Fibroblast of skin of scalp (primary cell): Measurements from ENCODE around the gene TPPP.
"Not testable (repeated sequence)": the region's sequence is repeated elsewhere in the genome, so short reads cannot be mapped to it uniquely, and the experiment has no call there.

Experiments used
- DNase-seq: peaks from one replicate; pipeline ENCODE4 v3.0.0-alpha.2; 2013

TPPP gene

GRCh38 chr5:644971-645370, 48.2 kb downstream of the TPPP start:
- DNase-seq = no peak

- no peak for DNase-seq
These were observed 48.6 kb downstream of the TPPP start for GRCh38 chr5:644509-644908.

- peak; percentile 6 for DNase-seq
These were observed 49.3 kb downstream of the TPPP start for GRCh38 chr5:643811-644271.

GRCh38 chr5:643351-643801, 49.8 kb downstream of the TPPP start:
- no peak for DNase-seq

- DNase-seq = no peak
These were observed 50.7 kb downstream of the TPPP start for GRCh38 chr5:642481-642880.

- no peak for DNase-seq
These were observed 51.8 kb downstream of the TPPP start for GRCh38 chr5:641331-641765.

- DNase-seq = peak; percentile 3
These were observed 52.5 kb downstream of the TPPP start for GRCh38 chr5:640461-641330.

GRCh38 chr5:639584-640213, 53.5 kb downstream of the TPPP start:
- no peak for DNase-seq

GRCh38 chr5:639253-639530, 54.0 kb downstream of the TPPP start:
- DNase-seq = no peak

- DNase-seq = no peak
These were observed 54.5 kb downstream of the TPPP start for GRCh38 chr5:638501-639252.

- no peak for DNase-seq
These were observed 55.3 kb downstream of the TPPP start for GRCh38 chr5:637581-638450.

- DNase-seq = no peak
These were observed 56.2 kb downstream of the TPPP start for GRCh38 chr5:636951-637350.

- no peak for DNase-seq
These were observed 57.7 kb downstream of the TPPP start for GRCh38 chr5:635306-636055.

GRCh38 chr5:634191-634590, 59.0 kb downstream of the TPPP start:
- DNase-seq = no peak

- DNase-seq = no peak
These were observed 59.6 kb downstream of the TPPP start for GRCh38 chr5:633501-633955.

- not testable (repeated sequence) for DNase-seq
These were observed 64.6 kb downstream of the TPPP start for GRCh38 chr5:628351-629205.

- DNase-seq = no peak
These were observed 65.3 kb downstream of the TPPP start for GRCh38 chr5:627840-628239.

- DNase-seq = peak; percentile 22
These were observed 66.3 kb downstream of the TPPP start for GRCh38 chr5:626850-627249.

- DNase-seq = no peak
These were observed 67.6 kb downstream of the TPPP start for GRCh38 chr5:625516-625915.

- no peak for DNase-seq
These were observed 68.3 kb downstream of the TPPP start for GRCh38 chr5:624951-625230.
